Endometrial microvascular endothelial cells (primary cell): ENCODE measurements around the gene PSAPL1. TPM values are rescaled to one million over a fixed set of nuclear protein-coding genes. Genes with fewer than 3 reads are reported as not detected.

Experiments used
- in situ Hi-C: cut with HindIII; loops from 2 replicates; pipeline ENCODE4 v1.10.0; 2017; ENCODE audit warnings: low sequenced_read_pairs, low pct_unique_long_range_greater_than_20kb; ENCODE audit errors: inconsistent ontology term
- total RNA-seq: library from RNA; depleted of rRNA; stranded (reverse); fragments of >200 nt; gene quantifications from one replicate; pipeline ENCODE4 v1.2.3, GENCODE V29; 2015; ENCODE audit errors: inconsistent ontology term

The PSAPL1 gene
- total RNA-seq, 1 donor from 2014 or later, result not detected

- in situ Hi-C loops, result no loop called here
Measured at GRCh38 chr4:7410446-7410845, 24.3 kb downstream of the PSAPL1 start.

GRCh38 chr4:7408166-7408565 is 26.6 kb downstream of the PSAPL1 start:
- in situ Hi-C loops, result no loop called here

GRCh38 chr4:7403001-7403400 is 31.7 kb downstream of the PSAPL1 start:
- in situ Hi-C loops, result no loop called here

- in situ Hi-C loops, result no loop called here
Measured at GRCh38 chr4:7402526-7402925, 32.2 kb downstream of the PSAPL1 start.

GRCh38 chr4:7400671-7401298 is 33.9 kb downstream of the PSAPL1 start:
- in situ Hi-C loops, result no loop called here

GRCh38 chr4:7399440-7400234 is 35.1 kb downstream of the PSAPL1 start:
- in situ Hi-C loops, result no loop called here

- in situ Hi-C loops, result no loop called here
Measured at GRCh38 chr4:7398788-7399439, 35.8 kb downstream of the PSAPL1 start.

GRCh38 chr4:7398104-7398423 is 36.7 kb downstream of the PSAPL1 start:
- in situ Hi-C loops, result no loop called here

- in situ Hi-C loops, result no loop called here
Measured at GRCh38 chr4:7397206-7398103, 37.3 kb downstream of the PSAPL1 start.

- in situ Hi-C loops, result no loop called here
Measured at GRCh38 chr4:7396186-7396910, 38.4 kb downstream of the PSAPL1 start.

GRCh38 chr4:7395645-7396044 is 39.1 kb downstream of the PSAPL1 start:
- in situ Hi-C loops, result no loop called here

- in situ Hi-C loops, result no loop called here
Measured at GRCh38 chr4:7394681-7395451, 39.9 kb downstream of the PSAPL1 start.

GRCh38 chr4:7393601-7394575 is 40.8 kb downstream of the PSAPL1 start:
- in situ Hi-C loops, result no loop called here

GRCh38 chr4:7392438-7393421 is 42.0 kb downstream of the PSAPL1 start:
- in situ Hi-C loops, result no loop called here

- in situ Hi-C loops, result no loop called here
Measured at GRCh38 chr4:7391637-7392437, 42.9 kb downstream of the PSAPL1 start.
